ENCODE results near the gene NOXA1. TPM values are rescaled to one million over a fixed set of nuclear protein-coding genes. Genes with fewer than 3 reads are reported as not detected.

The NOXA1 gene
- total RNA-seq, 2 experiments from 2014 or later: 1.0 to 1.2 TPM

DNA sequence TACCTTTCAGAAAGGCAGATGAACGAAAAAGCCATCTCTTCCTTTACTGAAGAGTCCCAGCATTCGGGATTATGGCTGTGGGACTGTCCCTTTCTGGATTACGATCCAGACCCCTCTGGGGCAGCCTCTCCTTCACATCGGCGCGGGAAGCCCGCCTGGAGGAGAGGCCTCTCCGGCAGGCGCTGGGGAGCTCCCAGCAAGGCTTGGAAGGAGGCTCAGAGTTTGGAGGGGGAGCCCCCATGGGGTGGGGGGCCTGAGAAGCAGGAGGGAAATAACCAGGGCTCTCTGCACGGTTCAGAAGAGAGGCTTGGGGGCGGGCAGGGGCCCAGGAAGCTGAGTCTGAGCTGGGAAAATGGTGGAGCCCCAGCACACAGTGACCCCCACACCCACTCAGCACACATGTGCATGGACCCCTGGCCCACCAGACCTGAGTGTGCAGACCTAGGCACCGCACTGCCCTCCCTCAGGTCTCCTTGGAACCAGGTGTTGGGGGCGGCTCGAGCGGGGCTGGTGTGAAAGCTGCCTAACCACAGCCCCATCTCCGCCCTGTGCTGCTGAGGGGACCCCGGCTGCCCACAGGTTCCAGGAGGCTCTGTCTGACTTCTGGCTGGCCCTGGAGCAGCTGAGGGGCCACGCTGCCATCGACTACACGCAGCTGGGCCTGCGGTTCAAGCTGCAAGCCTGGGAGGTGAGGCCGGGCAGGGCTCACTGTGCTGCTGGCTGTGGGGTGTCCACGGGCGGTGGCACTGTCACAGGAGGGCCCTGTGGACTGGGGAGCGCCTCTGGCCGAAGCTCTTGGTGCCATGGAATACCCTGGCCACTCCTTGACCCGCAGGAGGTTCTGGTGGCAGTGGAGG, 4.5 kb downstream of the NOXA1 start:
- H3K27me3 Mint-ChIP-seq (ENCODE audit: low read depth): no peaks in the 10 kb centered on the region

GRCh38 chr9:137428311-137428630, 5.1 kb downstream of the NOXA1 start:
- H3K4me1 Mint-ChIP-seq (ENCODE audit: low read depth): no peaks in the 10 kb centered on the region
- H3K27me3 Mint-ChIP-seq (ENCODE audit: low read depth): no peaks in the 10 kb centered on the region
- H3K36me3 Mint-ChIP-seq (ENCODE audit: low read depth): no peaks in the 10 kb centered on the region

More for the DNA sequence above, 4.5 kb downstream of the NOXA1 start:
- H3K27ac Mint-ChIP-seq: no peak overlapping the region
- H3K9me3 Mint-ChIP-seq: no peaks in the 10 kb centered on the region
- no peaks in the 10 kb centered on the region for H3K36me3 Mint-ChIP-seq (ENCODE audit: low read depth)
- H3K4me1 Mint-ChIP-seq (ENCODE audit: low read depth): no peaks in the 10 kb centered on the region
- CTCF ChIA-PET: interaction anchor here (0.8 kb wide), 2 partner anchors 97 to 122 kb away, joined by 3 read pairs; no protein-coding TSS in a partner anchor
- no peak for DNase-seq
- intact Hi-C loops (cut with micrococcal nuclease): no loop called here
- no peak overlapping the region for H3K4me3 Mint-ChIP-seq

DNA sequence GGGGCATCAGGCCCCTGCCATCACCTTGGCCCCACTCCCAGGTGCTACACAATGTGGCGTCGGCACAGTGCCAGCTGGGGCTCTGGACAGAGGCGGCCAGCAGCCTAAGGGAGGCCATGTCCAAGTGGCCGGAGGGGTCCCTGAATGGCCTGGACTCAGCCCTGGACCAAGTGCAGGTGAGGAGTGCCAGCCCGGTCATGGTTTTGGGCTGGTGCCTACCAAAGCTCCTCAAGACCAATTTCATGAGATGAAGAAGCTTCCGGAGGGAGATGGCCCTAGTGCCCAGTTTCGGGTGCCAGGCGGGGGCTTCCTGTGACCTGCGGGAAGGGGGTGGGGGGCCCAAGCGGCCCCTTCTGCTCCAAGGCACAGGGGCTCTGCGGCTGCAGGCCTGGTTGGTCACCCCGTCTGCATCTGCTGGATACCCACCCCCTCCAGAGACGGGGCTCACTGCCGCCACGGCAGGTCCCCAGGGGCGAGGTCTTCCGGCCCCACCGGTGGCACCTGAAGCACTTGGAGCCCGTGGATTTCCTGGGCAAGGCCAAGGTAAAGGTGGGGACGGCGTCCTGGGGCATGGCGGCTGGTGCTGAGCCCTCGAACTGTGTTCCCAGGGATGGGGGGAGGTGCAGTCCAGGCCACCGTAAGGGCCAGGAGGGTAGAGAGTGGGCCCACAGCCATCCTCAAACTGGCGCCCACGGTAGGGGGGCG, 5.8 kb downstream of the NOXA1 start:
- CTCF ChIA-PET: interaction anchor here (0.8 kb wide), 1 partner anchor 96 kb away, joined by 3 read pairs; no protein-coding TSS in a partner anchor
- H3K4me1 Mint-ChIP-seq (ENCODE audit: low read depth): no peaks in the 10 kb centered on the region
- H3K9me3 Mint-ChIP-seq: no peaks in the 10 kb centered on the region
- H3K27ac Mint-ChIP-seq: no peak overlapping the region
- H3K27me3 Mint-ChIP-seq (ENCODE audit: low read depth): no peaks in the 10 kb centered on the region
- no peak for DNase-seq
- intact Hi-C loops (cut with micrococcal nuclease): no loop called here
- no peaks in the 10 kb centered on the region for H3K36me3 Mint-ChIP-seq (ENCODE audit: low read depth)
- H3K4me3 Mint-ChIP-seq: no peak overlapping the region

More at GRCh38 chr9:137428311-137428630, 5.1 kb downstream of the NOXA1 start:
- CTCF ChIA-PET: interaction anchor here (0.8 kb wide), 2 partner anchors 96 to 122 kb away, joined by 3 read pairs; no protein-coding TSS in a partner anchor
- no peak overlapping the region for H3K27ac Mint-ChIP-seq
- no peak overlapping the region for H3K4me3 Mint-ChIP-seq
- no peak for DNase-seq
- no peaks in the 10 kb centered on the region for H3K9me3 Mint-ChIP-seq
- intact Hi-C loops (cut with micrococcal nuclease): no loop called here

DNA sequence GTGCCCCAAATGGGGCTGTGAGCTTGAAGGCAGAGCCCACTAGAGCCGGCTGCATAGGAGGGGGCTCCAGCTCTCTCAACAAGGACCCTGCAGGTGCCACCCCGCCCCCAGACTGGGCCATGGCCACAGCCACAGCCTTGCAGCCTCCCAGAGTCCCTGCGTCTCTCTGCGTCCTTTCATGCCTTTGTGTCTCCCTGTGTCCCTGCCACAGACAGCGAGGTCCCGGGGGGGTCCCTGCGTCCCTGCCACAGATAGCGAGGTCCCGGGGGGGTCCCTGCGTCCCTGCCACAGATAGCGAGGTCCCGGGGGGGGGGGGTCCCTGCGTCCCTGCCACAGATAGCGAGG, 6.3 kb downstream of the NOXA1 start:
- Mint-ChIP-seq H3K4me3 (no peak overlapping the region), H3K27me3 (ENCODE audit: low read depth) (no peaks in the 10 kb centered on the region), H3K4me1 (ENCODE audit: low read depth) (no peaks in the 10 kb centered on the region), H3K27ac (no peak overlapping the region), H3K36me3 (ENCODE audit: low read depth) (no peaks in the 10 kb centered on the region), H3K9me3 (no peaks in the 10 kb centered on the region)
- CTCF ChIA-PET: no interaction called here
- intact Hi-C loops (cut with micrococcal nuclease): no loop called here
- DNase-seq: no peak

DNA sequence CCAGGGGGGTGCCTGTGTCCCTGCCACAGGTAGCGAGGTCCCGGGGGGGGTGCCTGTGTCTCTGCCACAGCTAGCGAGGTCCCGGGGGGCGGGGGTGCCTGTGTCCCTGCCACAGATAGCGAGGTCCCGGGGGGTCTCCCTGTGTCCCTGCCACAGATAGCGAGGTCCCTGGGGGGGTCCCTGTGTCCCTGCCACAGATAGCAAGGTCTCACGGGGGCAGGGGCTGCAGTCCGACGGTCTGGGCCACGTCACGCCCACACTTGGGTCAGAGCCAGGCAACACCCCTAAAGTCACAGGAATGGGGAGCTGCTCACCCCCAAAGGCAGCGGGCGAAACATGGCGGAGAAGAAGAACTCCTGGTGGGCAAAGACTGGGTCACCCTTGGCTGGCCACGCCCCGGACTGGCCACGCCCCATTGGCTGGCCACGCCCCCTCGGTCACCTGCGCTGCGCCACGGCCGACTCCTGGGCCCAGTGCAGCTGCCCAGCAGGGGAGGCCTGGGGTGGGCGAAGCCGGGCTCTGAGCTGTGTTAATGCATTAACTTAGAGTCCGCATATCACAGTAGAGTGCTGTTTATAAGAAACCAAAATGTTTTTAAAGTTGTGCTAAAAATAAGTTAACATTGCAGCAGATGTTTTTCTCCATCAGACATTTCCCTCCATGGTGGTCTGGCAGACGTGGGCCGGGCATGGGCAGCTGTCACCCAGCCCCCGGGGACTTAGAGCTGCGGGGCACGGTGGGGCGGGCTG, 7.0 kb downstream of the NOXA1 start:
- Mint-ChIP-seq H3K36me3 (ENCODE audit: low read depth) (no peaks in the 10 kb centered on the region), H3K27ac (no peak overlapping the region), H3K9me3 (no peaks in the 10 kb centered on the region), H3K4me1 (ENCODE audit: low read depth) (no peaks in the 10 kb centered on the region), H3K27me3 (ENCODE audit: low read depth) (no peaks in the 10 kb centered on the region), H3K4me3 (no peak overlapping the region)
- DNase-seq: no peak
- CTCF ChIA-PET: no interaction called here
- intact Hi-C loops (cut with micrococcal nuclease): no loop called here

- Mint-ChIP-seq H3K27ac (no peak overlapping the region), H3K27me3 (ENCODE audit: low read depth) (no peaks in the 10 kb centered on the region), H3K4me1 (ENCODE audit: low read depth) (no peaks in the 10 kb centered on the region), H3K4me3 (no peak overlapping the region), H3K9me3 (no peaks in the 10 kb centered on the region), H3K36me3 (ENCODE audit: low read depth) (no peaks in the 10 kb centered on the region)
- intact Hi-C loops (cut with micrococcal nuclease): no loop called here
- DNase-seq: no peak
- CTCF ChIA-PET: no interaction called here
These were observed 7.7 kb downstream of the NOXA1 start for GRCh38 chr9:137430723-137431415.

GRCh38 chr9:137431416-137431931, 8.3 kb downstream of the NOXA1 start:
- CTCF ChIA-PET: no interaction called here
- no peak overlapping the region for H3K4me3 Mint-ChIP-seq
- intact Hi-C loops (cut with micrococcal nuclease): no loop called here

GRCh38 chr9:137432687-137433348, 9.6 kb downstream of the NOXA1 start:
- no peak for DNase-seq
- no peaks in the 10 kb centered on the region for H3K9me3 Mint-ChIP-seq

More at GRCh38 chr9:137431416-137431931, 8.3 kb downstream of the NOXA1 start:
- H3K27ac Mint-ChIP-seq: no peak overlapping the region
- H3K27me3 Mint-ChIP-seq (ENCODE audit: low read depth): no peaks in the 10 kb centered on the region
- no peaks in the 10 kb centered on the region for H3K4me1 Mint-ChIP-seq (ENCODE audit: low read depth)
- no peaks in the 10 kb centered on the region for H3K36me3 Mint-ChIP-seq (ENCODE audit: low read depth)
- no peaks in the 10 kb centered on the region for H3K9me3 Mint-ChIP-seq
- no peak for DNase-seq

DNA sequence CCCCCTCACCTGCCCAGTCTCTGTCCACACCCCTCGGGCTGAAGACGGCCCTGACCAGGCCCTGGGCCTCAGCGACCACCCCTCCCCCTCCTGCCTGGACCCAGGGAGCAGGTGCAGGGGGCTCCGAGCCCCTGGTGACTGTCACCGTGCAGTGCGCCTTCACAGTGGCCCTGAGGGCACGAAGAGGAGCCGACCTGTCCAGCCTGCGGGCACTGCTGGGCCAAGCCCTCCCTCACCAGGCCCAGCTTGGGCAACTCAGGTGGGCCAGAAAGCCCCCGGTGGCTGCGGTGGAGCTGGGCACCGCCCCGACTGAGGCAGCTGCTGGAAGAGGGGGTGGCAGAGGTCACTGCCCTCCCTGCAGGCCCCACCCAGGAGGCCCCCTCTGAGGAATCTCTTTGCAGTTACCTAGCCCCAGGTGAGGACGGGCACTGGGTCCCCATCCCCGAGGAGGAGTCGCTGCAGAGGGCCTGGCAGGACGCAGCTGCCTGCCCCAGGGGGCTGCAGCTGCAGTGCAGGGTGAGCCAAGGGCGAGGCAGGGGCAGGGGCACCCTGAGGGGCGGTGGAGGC, 10.2 kb downstream of the NOXA1 start:
- no peaks in the 10 kb centered on the region for H3K9me3 Mint-ChIP-seq
- no peak for DNase-seq
- no peak overlapping the region for H3K4me3 Mint-ChIP-seq
- CTCF ChIA-PET: no interaction called here
- no peaks in the 10 kb centered on the region for H3K36me3 Mint-ChIP-seq (ENCODE audit: low read depth)
- H3K27ac Mint-ChIP-seq: no peak overlapping the region
- intact Hi-C loops (cut with micrococcal nuclease): no loop called here
- no peaks in the 10 kb centered on the region for H3K4me1 Mint-ChIP-seq (ENCODE audit: low read depth)
- no peaks in the 10 kb centered on the region for H3K27me3 Mint-ChIP-seq (ENCODE audit: low read depth)

More at GRCh38 chr9:137432687-137433348, 9.6 kb downstream of the NOXA1 start:
- H3K27me3 Mint-ChIP-seq (ENCODE audit: low read depth): no peaks in the 10 kb centered on the region
- intact Hi-C loops (cut with micrococcal nuclease): no loop called here
- H3K4me3 Mint-ChIP-seq: no peak overlapping the region
- no peaks in the 10 kb centered on the region for H3K4me1 Mint-ChIP-seq (ENCODE audit: low read depth)
- H3K27ac Mint-ChIP-seq: no peak overlapping the region
- no peaks in the 10 kb centered on the region for H3K36me3 Mint-ChIP-seq (ENCODE audit: low read depth)
- CTCF ChIA-PET: interaction anchor here (1.2 kb wide), 1 partner anchor 11 kb away, joined by 3 read pairs; no protein-coding TSS in a partner anchor

DNA sequence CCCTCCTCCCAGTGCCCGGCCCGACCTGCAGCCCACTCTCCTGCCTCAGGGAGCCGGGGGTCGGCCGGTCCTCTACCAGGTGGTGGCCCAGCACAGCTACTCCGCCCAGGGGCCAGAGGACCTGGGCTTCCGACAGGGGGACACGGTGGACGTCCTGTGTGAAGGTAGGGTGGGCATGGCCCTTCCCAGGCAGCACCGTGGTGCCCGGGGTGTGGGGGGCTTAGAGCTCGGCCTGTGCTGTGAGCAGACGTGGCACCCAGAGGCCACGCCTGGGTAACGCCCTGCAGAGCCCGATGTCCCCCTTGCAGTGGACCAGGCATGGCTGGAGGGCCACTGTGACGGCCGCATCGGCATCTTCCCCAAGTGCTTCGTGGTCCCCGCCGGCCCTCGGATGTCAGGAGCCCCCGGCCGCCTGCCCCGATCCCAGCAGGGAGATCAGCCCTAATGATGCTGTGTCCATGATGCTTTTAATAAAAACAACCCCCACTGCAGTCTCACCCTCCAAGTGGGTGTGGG, 10.8 kb downstream of the NOXA1 start:
- CTCF ChIA-PET: interaction anchor here (0.6 kb wide), 1 partner anchor 11 kb away, joined by 4 read pairs; no protein-coding TSS in a partner anchor
- intact Hi-C loops (cut with micrococcal nuclease): no loop called here
- Mint-ChIP-seq H3K36me3 (ENCODE audit: low read depth) (no peaks in the 10 kb centered on the region), H3K4me1 (ENCODE audit: low read depth) (no peaks in the 10 kb centered on the region), H3K27me3 (ENCODE audit: low read depth) (no peaks in the 10 kb centered on the region), H3K27ac (no peak overlapping the region), H3K4me3 (no peak overlapping the region), H3K9me3 (no peaks in the 10 kb centered on the region)
- DNase-seq: no peak
